ENCODE data around the gene CNTNAP5. TPM values are rescaled to one million over a fixed set of nuclear protein-coding genes. Genes with fewer than 3 reads are reported as not detected.

CNTNAP5 gene
- total and polyA plus RNA-seq, 5 donors from 2014 or later = not detected

DNA sequence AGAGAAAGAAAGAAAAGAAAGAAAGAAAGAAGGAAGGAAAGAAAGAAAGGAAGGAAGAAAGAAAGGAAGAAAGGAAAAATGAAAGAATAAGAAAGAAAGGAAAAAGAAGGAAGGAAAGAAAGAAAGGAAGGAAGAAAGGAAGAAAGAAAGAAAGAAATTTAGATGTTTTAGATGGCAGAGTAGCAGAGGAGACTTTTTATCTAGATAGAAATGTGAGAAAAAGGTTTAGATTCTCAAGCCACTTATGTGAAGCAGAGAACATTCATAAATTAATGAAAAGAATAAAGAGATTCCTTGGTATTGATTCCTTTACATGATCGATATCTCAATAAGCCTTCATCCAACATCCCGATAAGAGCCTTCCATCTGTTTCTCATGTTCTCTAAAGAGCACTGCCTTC is 513.5 kb downstream of the CNTNAP5 start:
- Mint-ChIP-seq H3K36me3 (no peaks in the 10 kb centered on the region), H3K9me3 (peaks cover 1 to 25% (median 9%) of the 10 kb centered on the region in 7 donors), H3K27me3 (no peaks in the 10 kb centered on the region), H3K4me3 (no peak overlapping the region), H3K4me1 (no peaks in the 10 kb centered on the region), H3K27ac (no peak overlapping the region)
- H3K4me3 ChIP-seq (ENCODE audit: low read depth, low read length) = no peak overlapping the region
- no peak for ATAC-seq (ENCODE audit: low read depth in 2 of 2)
- no peak for DNase-seq
- H3K27me3 ChIP-seq (ENCODE audit: control insufficient read depth, insufficient read depth, low read length) = no peaks in the 10 kb centered on the region
- peaks cover 0 to 4% of the 10 kb centered on the region in 2 experiments for H3K9me3 ChIP-seq (ENCODE audit: control insufficient read depth in 2 of 2, low read length in 2 of 2)
- H3K4me1 ChIP-seq (ENCODE audit: control insufficient read depth, insufficient read depth, low read length, poor library complexity, severe bottlenecking) = no peaks in the 10 kb centered on the region
- H3K27ac ChIP-seq (ENCODE audit: insufficient read depth, low read length, poor library complexity, severe bottlenecking) = no peak overlapping the region
- H3K36me3 ChIP-seq (ENCODE audit: control insufficient read depth, insufficient read depth, low read length) = no peaks in the 10 kb centered on the region

DNA sequence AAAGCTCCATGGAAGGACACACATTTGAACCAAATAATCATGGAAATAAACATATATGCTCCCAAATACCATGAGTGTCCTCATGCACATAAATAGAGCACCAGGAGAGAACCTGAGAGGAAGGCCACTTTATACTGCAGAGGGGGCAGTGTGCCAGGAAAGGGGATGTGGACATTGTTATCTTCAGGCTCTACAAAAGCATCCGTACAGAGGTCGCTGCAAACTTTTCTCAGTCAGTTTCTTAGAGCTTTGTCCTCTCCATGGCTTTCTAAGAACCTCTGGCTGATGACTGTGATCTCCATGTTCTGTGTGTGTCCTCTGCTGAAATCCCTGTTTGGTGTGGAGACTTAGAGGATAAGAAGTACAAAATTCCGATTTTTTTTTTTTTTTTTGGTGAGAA is 515.7 kb downstream of the CNTNAP5 start:
- no peak overlapping the region for H3K27ac Mint-ChIP-seq
- no peaks in the 10 kb centered on the region for H3K27me3 Mint-ChIP-seq
- DNase-seq = no peak
- H3K9me3 ChIP-seq (ENCODE audit: control insufficient read depth in 2 of 2, low read length in 2 of 2) = no peaks in the 10 kb centered on the region
- no peaks in the 10 kb centered on the region for H3K36me3 ChIP-seq (ENCODE audit: control insufficient read depth, insufficient read depth, low read length)
- H3K27ac ChIP-seq (ENCODE audit: insufficient read depth, low read length, poor library complexity, severe bottlenecking) = no peak overlapping the region
- no peaks in the 10 kb centered on the region for H3K4me1 Mint-ChIP-seq
- peaks cover 1 to 17% (median 6%) of the 10 kb centered on the region in 7 donors for H3K9me3 Mint-ChIP-seq
- H3K4me3 Mint-ChIP-seq = no peak overlapping the region
- no peaks in the 10 kb centered on the region for H3K27me3 ChIP-seq (ENCODE audit: control insufficient read depth, insufficient read depth, low read length)
- H3K36me3 Mint-ChIP-seq = no peaks in the 10 kb centered on the region
- no peaks in the 10 kb centered on the region for H3K4me1 ChIP-seq (ENCODE audit: control insufficient read depth, insufficient read depth, low read length, poor library complexity, severe bottlenecking)
- no peak for ATAC-seq (ENCODE audit: low read depth in 2 of 2)
- H3K4me3 ChIP-seq (ENCODE audit: low read depth, low read length) = no peak overlapping the region

DNA sequence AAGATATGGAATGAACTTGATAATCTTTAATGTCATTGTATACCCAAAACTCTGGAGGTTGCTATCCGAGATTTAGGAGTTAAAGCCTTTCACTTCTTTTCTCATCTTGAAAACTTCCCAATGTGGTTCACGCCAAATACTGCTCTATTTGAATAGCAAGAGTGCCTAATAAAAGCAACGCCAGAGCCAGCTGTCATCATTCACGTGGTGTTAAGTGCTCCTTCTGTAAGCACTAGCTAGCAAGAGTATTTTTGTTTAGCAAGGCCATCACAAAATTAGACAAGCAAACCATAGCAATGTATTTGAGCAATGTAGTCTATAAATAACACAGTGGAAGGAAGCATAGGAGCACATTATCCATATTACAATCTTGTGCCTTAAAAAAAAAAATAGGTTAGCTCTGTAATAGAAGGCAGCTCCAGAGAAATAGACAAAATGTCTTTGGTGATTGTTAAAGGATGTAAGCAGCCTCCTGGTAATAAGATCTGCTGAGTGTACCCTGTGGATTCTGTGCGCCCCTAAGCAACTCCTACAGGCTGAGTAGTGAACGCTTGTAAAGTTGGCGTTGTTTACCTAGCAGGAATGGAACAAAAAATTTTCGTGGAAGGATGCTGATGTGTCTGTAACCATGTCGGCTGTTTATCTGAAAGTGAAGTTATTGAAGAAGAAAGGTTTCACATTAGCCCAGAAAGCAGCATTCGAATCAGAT is 518.0 kb downstream of the CNTNAP5 start:
- Histone ChIP-seq H3K27ac (ENCODE audit: insufficient read depth, low read length, poor library complexity, severe bottlenecking) (no peak overlapping the region), H3K4me3 (ENCODE audit: low read depth, low read length) (no peak overlapping the region), H3K36me3 (ENCODE audit: control insufficient read depth, insufficient read depth, low read length) (no peaks in the 10 kb centered on the region), H3K27me3 (ENCODE audit: control insufficient read depth, insufficient read depth, low read length) (no peaks in the 10 kb centered on the region), H3K4me1 (ENCODE audit: control insufficient read depth, insufficient read depth, low read length, poor library complexity, severe bottlenecking) (no peaks in the 10 kb centered on the region), H3K9me3 (ENCODE audit: control insufficient read depth in 2 of 2, low read length in 2 of 2) (peaks cover 0 to under 1% of the 10 kb centered on the region in 2 experiments)
- Mint-ChIP-seq H3K27me3 (no peaks in the 10 kb centered on the region), H3K36me3 (no peaks in the 10 kb centered on the region), H3K9me3 (peaks cover 2 to 12% (median 5%) of the 10 kb centered on the region in 7 donors), H3K4me3 (no peak overlapping the region), H3K27ac (no peak overlapping the region), H3K4me1 (no peaks in the 10 kb centered on the region)
- ATAC-seq (ENCODE audit: low read depth in 2 of 2) (no peak), DNase-seq (no peak)

DNA sequence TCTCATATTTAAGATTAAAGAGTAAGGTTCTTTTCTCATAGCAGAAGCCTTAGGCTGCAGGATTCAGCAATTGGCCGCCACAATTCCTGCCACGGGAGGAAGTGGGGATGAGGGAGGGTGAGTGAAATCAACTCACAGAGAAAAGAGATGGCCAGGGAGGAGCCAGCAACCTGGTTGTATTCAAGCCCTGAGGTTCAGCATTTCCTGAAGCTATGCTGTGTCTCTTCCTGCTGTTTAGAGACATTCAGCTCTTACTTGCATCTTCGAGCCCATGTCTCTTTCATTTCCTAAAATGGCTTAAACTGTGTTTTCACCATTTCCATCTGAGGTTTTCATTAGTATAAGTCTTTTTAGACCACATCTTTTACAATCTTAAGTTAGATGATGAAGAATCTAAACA is 522.6 kb downstream of the CNTNAP5 start:
- H3K27ac ChIP-seq (ENCODE audit: insufficient read depth, low read length, poor library complexity, severe bottlenecking) = no peak overlapping the region
- H3K9me3 Mint-ChIP-seq = peaks cover 2 to 9% (median 8%) of the 10 kb centered on the region in 7 donors
- H3K4me1 Mint-ChIP-seq = no peaks in the 10 kb centered on the region

DNA sequence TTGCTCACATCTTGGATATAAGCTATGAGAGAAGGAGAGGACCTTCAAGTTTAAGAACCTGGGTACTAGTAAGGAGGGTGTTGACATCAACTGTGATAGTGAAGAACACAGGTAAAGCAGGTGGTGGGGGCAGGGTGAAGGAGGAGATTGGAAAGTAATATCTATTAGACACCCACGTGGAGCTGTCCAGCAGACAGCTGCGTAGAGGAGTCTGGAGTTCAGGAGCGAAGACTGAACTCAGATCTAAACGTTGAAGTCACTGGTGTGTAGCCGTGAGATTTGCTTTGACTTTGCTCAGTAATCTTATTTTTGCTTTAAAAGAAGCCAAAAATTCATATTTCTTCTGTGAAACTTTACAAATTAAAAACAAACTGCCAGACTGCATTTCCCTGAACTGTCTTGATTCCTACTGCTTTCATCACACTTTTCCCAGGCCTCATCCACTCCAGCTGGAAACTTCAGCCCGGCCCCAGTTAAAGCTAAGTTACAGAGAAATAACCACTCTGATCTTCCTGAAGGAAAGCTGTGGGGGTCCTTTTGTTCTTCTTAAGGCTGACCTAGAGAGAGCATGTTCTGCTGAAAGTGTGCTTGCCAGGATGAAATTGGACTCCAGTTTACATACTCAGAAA is 533.3 kb downstream of the CNTNAP5 start:
- H3K27me3 ChIP-seq (ENCODE audit: control insufficient read depth, insufficient read depth, low read length) = no peaks in the 10 kb centered on the region
- Mint-ChIP-seq H3K9me3 (peaks cover 0 to 22% (median 6%) of the 10 kb centered on the region in 7 donors), H3K27ac (no peak overlapping the region), H3K4me3 (no peak overlapping the region), H3K36me3 (no peaks in the 10 kb centered on the region), H3K4me1 (no peaks in the 10 kb centered on the region), H3K27me3 (no peaks in the 10 kb centered on the region)
- ATAC-seq (ENCODE audit: low read depth in 2 of 2) = no peak
- H3K4me1 ChIP-seq (ENCODE audit: control insufficient read depth, insufficient read depth, low read length, poor library complexity, severe bottlenecking) = no peaks in the 10 kb centered on the region
- H3K27ac ChIP-seq (ENCODE audit: insufficient read depth, low read length, poor library complexity, severe bottlenecking) = no peak overlapping the region
- H3K36me3 ChIP-seq (ENCODE audit: control insufficient read depth, insufficient read depth, low read length) = no peaks in the 10 kb centered on the region
- H3K4me3 ChIP-seq (ENCODE audit: low read depth, low read length) = no peak overlapping the region
- DNase-seq = no peak
- no peaks in the 10 kb centered on the region for H3K9me3 ChIP-seq (ENCODE audit: control insufficient read depth in 2 of 2, low read length in 2 of 2)

More for the DNA sequence above, 522.6 kb downstream of the CNTNAP5 start:
- Mint-ChIP-seq H3K4me3 (no peak overlapping the region), H3K36me3 (no peaks in the 10 kb centered on the region), H3K27ac (no peak overlapping the region), H3K27me3 (no peaks in the 10 kb centered on the region)
- H3K9me3 ChIP-seq (ENCODE audit: control insufficient read depth in 2 of 2, low read length in 2 of 2) = peaks cover 0 to 5% of the 10 kb centered on the region in 2 experiments
- ATAC-seq (ENCODE audit: low read depth in 2 of 2) (no peak), DNase-seq (no peak)
- no peak overlapping the region for H3K4me3 ChIP-seq (ENCODE audit: low read depth, low read length)
- no peaks in the 10 kb centered on the region for H3K27me3 ChIP-seq (ENCODE audit: control insufficient read depth, insufficient read depth, low read length)
- H3K36me3 ChIP-seq (ENCODE audit: control insufficient read depth, insufficient read depth, low read length) = no peaks in the 10 kb centered on the region
- H3K4me1 ChIP-seq (ENCODE audit: control insufficient read depth, insufficient read depth, low read length, poor library complexity, severe bottlenecking) = no peaks in the 10 kb centered on the region

DNA sequence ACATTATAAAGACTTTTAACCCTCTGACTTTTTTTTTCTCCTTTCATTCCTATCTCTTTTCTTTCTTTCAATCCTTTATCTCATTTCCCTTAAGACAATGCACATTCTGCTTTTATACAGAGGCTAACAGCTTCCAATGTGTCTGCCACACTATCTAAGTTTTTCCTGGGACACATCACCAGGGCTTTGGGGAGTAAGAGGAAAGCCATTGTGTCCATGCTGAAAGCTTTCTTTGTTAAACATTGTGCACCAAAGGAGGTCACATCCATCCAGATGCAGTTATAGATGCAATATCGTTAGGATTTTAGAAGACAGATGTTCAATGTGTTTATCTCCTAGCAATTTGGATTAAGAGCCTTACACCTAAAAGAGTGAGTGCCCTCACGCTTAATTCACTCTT is 534.1 kb downstream of the CNTNAP5 start:
- Mint-ChIP-seq H3K27ac (no peak overlapping the region), H3K4me3 (no peak overlapping the region), H3K4me1 (no peaks in the 10 kb centered on the region), H3K27me3 (no peaks in the 10 kb centered on the region), H3K9me3 (peaks cover 0 to 27% (median 7%) of the 10 kb centered on the region in 7 donors), H3K36me3 (no peaks in the 10 kb centered on the region)
- ATAC-seq (ENCODE audit: low read depth in 2 of 2) = no peak
- no peak for DNase-seq
- Histone ChIP-seq H3K4me1 (ENCODE audit: control insufficient read depth, insufficient read depth, low read length, poor library complexity, severe bottlenecking) (no peaks in the 10 kb centered on the region), H3K4me3 (ENCODE audit: low read depth, low read length) (no peak overlapping the region), H3K27me3 (ENCODE audit: control insufficient read depth, insufficient read depth, low read length) (no peaks in the 10 kb centered on the region), H3K27ac (ENCODE audit: insufficient read depth, low read length, poor library complexity, severe bottlenecking) (no peak overlapping the region), H3K36me3 (ENCODE audit: control insufficient read depth, insufficient read depth, low read length) (no peaks in the 10 kb centered on the region), H3K9me3 (ENCODE audit: control insufficient read depth in 2 of 2, low read length in 2 of 2) (no peaks in the 10 kb centered on the region)

DNA sequence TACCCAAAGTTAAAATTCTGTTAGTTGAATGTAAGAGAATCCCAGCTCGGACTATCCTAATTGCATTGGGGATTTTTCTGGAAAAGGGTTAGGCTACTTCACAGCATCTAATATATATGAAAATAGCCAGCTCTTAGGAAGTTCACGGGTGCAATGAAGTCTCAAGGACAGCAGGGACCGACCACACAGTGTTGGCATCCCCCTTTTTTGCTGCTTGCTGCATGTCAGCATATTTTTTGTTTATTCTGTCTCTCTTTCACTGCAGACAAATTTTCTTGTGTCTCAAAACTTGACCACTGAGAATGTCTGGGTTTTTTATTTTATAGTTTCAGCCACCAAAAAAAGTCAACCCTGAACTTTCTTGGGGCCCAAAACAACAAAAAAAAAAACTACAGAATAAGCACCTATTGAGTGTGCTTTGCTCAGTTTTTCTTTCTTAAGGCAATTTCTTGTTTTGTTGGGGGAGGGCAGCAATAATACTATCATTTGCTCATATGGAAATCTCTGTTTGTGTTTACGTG is 535.6 kb downstream of the CNTNAP5 start:
- Mint-ChIP-seq H3K4me1 (no peaks in the 10 kb centered on the region), H3K36me3 (no peaks in the 10 kb centered on the region), H3K27ac (no peak overlapping the region), H3K4me3 (no peak overlapping the region), H3K27me3 (no peaks in the 10 kb centered on the region), H3K9me3 (peaks cover 0 to 24% (median 7%) of the 10 kb centered on the region in 7 donors)
- no peaks in the 10 kb centered on the region for H3K4me1 ChIP-seq (ENCODE audit: control insufficient read depth, insufficient read depth, low read length, poor library complexity, severe bottlenecking)
- no peak overlapping the region for H3K27ac ChIP-seq (ENCODE audit: insufficient read depth, low read length, poor library complexity, severe bottlenecking)
- DNase-seq (no peak), ATAC-seq (ENCODE audit: low read depth in 2 of 2) (no peak)
- H3K9me3 ChIP-seq (ENCODE audit: control insufficient read depth in 2 of 2, low read length in 2 of 2) = no peaks in the 10 kb centered on the region
- no peak overlapping the region for H3K4me3 ChIP-seq (ENCODE audit: low read depth, low read length)
- no peaks in the 10 kb centered on the region for H3K27me3 ChIP-seq (ENCODE audit: control insufficient read depth, insufficient read depth, low read length)
- no peaks in the 10 kb centered on the region for H3K36me3 ChIP-seq (ENCODE audit: control insufficient read depth, insufficient read depth, low read length)

Data from CD4-positive, CD25-positive, alpha-beta regulatory T cell (primary cell).